HFF-Myc (cell line): ENCODE measurements around the gene CTRL.
"Not testable (repeated sequence)": the region's sequence is repeated elsewhere in the genome, so short reads cannot be mapped to it uniquely, and the experiment has no call there.

Source experiments
- DNase-seq: peaks from one replicate; pipeline ENCODE4 v3.0.0-alpha.2; 2011; ENCODE audit warnings: low read depth; ENCODE audit errors: extremely low read depth
- H3K4me3 ChIP-seq: replicated peaks from 2 replicates; pipeline ENCODE4 v1.5.1; 2011; ENCODE audit warnings: low read depth, mild to moderate bottlenecking, control low read depth, low read length
- TF ChIP-seq, protein P1 (sequence below): IDR thresholded peaks from 2 replicates; pipeline ENCODE4 v1.5.1; 2012; ENCODE audit warnings: mild to moderate bottlenecking, low read depth, low read length, control low read depth; ENCODE audit errors: missing control alignments

The CTRL gene

DNA sequence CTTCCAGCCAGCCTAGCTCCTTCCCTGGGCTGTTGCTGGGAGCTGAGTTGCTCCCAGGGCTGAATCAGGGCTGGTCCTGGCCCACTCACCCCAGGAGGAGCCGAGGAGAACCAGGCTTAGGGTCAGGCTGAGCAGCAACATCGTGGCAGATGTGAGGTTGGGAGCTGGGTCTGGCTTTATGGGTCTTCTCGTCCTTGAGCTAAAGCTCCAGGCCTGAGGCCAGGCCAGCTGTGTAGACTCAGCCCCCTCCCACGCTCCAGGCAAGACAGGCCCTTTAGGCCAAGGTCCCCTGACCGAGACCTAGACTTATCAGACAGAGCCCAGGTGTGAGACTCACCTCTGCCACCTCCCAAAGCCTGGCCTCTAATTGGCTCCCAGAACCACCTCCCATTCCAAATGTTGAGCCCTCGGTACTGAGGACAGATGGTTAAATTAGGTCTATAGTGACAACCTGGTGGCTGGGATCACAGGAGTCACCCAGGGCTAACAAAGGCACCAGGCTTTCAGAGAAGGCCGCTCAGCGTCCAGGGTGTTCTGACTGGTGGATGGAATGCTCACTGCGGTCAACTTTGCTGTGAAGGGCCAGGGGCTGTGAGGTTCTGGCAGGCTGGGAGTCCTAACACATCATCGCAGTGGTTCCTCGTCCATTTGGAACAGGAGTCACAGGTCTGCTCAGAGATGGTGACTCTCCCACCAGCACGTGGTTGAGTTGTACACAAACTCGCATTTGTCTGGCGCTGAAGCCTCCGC is at the start of gene CTRL:
Gene CTRL (minus strand): TSS at position 151 of the 750 bp plus-strand sequence. CDS start 10 bp downstream, at position 141.
- TF ChIP-seq, protein P1, sequence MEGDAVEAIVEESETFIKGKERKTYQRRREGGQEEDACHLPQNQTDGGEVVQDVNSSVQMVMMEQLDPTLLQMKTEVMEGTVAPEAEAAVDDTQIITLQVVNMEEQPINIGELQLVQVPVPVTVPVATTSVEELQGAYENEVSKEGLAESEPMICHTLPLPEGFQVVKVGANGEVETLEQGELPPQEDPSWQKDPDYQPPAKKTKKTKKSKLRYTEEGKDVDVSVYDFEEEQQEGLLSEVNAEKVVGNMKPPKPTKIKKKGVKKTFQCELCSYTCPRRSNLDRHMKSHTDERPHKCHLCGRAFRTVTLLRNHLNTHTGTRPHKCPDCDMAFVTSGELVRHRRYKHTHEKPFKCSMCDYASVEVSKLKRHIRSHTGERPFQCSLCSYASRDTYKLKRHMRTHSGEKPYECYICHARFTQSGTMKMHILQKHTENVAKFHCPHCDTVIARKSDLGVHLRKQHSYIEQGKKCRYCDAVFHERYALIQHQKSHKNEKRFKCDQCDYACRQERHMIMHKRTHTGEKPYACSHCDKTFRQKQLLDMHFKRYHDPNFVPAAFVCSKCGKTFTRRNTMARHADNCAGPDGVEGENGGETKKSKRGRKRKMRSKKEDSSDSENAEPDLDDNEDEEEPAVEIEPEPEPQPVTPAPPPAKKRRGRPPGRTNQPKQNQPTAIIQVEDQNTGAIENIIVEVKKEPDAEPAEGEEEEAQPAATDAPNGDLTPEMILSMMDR: peak; percentile 20
- no peak within 1 kb of the TSS for H3K4me3 ChIP-seq
- DNase-seq: no peak

DNA sequence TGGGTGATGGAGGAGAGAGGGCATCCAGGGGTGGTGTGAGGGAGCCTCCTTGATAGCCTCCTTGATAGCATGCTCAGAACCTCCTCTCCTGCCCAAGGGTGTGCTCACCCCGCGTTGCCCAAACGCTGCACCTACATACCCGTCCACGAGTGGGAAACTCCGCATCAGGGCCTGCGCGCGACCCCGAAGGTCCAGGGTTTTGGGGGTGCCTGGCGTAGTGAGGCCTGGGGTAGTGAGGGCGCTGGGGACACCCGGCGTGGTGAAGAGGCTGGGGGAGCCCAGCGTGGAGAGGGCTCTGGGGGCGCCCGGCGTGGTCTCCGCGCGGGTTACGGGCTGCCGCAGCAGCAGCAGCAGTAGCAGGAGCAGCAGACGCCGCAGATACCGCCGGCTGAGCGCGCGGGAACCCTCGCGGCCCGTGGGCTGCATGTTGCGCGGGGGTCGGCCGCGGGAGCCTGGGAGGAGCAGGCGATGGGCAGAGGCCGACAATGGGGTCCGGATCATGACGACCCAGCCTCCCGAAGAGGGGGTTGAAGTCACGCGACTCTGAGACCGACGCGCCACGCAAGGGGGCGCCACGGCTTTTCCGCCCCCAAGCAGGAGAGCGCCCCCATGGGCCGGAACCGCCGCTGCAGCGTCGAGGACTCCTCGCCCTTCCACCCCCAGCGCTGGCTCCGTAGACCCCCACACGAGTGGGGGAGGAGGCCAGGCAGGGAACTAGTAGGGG is 48.5 kb upstream of the CTRL start, which contains the start of gene DPEP3:
Gene DPEP3 (minus strand): TSS at position 545 of the 724 bp plus-strand sequence. CDS start 119 bp downstream, at position 426.
- TF ChIP-seq, protein P1: peak; percentile 24
- H3K4me3 ChIP-seq: no peak within 1 kb of the TSS
- no peak for DNase-seq

DNA sequence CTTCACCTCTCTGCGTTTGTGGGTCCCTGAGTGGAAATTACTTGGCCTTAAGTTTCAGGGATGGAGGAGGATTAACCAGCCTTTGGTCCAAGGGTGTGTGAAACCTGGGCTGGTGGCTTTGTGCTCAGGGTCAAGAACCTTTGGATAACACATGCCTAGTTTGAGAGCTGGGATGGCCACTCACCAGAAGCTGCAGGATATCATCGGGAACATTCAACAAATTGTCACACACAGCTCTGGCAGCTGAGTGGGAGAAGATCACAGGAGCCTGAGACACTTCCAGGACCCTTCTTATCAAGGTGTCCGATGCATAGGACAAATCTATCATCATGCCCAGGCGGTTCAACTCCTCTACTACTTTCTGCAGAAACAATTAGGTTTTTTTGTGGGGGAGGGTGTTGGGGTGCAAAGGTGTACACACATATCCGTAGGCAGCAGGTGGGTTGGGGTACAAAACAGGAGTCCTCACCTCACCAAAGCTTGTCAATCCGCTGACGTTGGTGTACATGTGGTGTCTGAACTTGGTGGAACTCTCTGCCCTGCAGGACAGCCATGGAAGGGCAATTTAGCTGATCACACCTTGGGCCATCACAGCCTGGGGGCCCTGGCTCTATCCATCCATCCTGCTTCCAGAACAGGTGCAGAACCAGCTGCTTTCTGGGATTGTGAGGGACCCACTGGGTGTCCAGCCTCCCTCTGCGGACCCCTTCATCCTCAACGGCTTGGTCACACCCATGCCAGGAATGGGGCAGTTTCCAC is 46.0 kb upstream of the CTRL start:
- TF ChIP-seq, protein P1: no peak
- H3K4me3 ChIP-seq: no peak overlapping the region
- DNase-seq: no peak

DNA sequence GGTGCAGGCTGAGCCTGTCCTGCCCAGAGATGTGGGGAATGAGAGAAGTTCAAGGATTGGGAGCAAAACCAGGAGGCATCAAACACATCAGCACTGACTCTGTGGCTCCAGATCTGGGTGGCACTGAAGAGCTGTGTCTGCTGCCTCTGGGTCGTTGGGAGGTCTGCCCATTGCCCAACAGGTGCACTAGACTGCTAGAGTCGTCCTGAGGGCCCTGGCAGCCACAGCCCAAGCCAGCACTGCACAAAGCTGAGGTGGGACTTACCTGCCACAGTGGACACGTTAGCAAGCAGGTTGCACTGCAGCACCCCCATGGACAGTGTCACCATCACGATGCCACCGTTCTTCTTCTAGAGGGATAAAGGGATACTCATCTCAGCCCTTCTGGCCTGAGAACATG is 45.3 kb upstream of the CTRL start:
- TF ChIP-seq, protein P1: no peak
- DNase-seq: no peak

DNA sequence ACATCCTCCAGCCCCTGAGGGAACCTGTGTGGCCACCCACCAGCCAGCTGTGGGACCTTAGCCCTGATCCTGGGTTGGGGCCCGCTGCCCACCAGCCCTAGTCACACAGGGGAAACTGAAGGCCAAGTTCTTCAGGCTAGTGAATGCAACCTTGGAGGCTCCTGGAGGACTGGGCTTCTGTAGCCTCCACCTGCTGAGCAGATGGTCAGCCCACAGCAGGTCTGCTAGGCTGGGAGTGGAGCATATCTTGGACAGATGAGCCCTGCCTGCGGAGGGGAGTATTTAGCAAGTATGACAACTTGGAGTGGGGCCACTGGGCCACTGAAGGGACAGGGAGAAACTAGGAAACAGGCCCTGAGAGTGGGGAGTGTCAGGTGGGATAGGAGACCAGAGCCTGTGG is 44.5 kb upstream of the CTRL start:
- DNase-seq: no peak
- TF ChIP-seq, protein P1: no peak
- no peak overlapping the region for H3K4me3 ChIP-seq

More for the DNA sequence above, 45.3 kb upstream of the CTRL start:
- H3K4me3 ChIP-seq: no peak overlapping the region

DNA sequence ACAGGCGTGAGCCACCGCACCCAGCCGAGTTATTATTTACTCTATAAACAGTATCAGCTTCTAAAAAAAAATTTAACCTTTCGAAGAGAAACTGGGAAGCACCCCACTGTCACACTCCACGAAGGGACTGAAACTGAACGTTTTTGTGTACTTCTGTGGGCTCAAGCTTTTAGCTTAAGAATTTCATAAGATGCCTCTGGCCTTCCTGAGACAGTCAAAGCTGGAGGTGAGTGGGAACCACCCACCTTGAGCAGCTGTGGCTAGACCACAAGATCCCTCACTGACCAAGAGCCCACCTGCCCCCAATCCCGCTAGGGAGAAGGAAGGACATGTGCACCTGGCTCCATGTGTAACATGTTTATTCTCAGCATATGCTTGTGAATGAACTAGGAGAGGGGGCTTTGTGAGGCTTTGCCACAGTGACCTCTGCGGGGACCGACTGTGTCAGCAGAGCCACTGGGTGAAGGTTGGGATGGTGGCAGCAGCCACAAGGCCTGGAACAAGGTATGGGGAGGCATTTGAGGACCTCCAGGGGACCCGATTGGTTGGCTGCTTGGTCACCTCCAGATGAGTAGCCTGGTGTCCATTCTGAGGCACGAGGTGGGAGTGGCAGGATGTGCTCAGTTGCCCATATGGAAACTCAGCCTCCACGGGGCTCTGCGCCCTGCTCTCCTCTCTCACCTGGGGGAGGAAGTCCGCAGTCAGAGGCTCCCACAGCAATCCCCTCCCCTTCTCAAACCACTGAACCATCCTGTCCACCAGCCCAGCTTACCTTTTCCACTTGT is 43.9 kb upstream of the CTRL start:
- no peak overlapping the region for H3K4me3 ChIP-seq
- no peak for DNase-seq

DNA sequence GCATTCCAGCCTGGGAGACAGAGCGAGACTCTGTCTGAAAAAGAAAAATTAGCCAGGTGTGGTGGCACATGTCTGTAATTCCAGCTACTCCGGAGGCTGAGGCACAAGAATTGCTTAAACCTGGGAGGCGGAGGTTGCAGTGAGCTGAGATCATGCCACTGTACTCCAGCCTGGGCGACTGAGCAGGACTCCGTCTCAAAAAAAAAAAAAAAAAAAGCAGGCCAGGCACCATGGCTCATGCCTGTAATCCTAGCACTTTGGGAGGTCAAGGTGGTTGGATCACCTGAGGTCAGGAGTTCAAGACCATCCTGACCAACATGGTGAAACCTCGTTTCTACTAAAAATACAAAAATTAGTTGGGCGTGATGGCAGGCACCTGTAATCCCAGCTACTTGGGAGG is 40.6 kb upstream of the CTRL start:
- DNase-seq, H3K4me3 ChIP-seq: not testable (repeated sequence)

More for the DNA sequence above, 43.9 kb upstream of the CTRL start:
- TF ChIP-seq, protein P1: no peak
